WTC11 (cell line): ENCODE results near the gene FOXO1. TPM values are rescaled to one million over a fixed set of nuclear protein-coding genes. Genes with fewer than 3 reads are reported as not detected.
A peak's percentile ranks its signal among the peaks of the same experiment; 100 is the strongest.

Experiments used
- ATAC-seq: fragments of 200-7000 bp; cut with Tn5 transposase; 2 replicates; pipeline ENCODE4 v1.10.0; 2021; ENCODE audit warnings: mild to moderate bottlenecking, moderate library complexity
- CTCF ChIA-PET: fragments of 300-600 bp; sonication (Branson Sonifier 250); formaldehyde crosslinking; loops from one replicate; lab custom pipeline; 2021; ENCODE audit warnings: antibody characterized with exemption; lab: Charles Lee
- POLR2A ChIA-PET: fragments of 350-600 bp; sonication (Branson Sonifier 250); formaldehyde crosslinking; loops from one replicate; lab custom pipeline; 2021; ENCODE audit warnings: antibody characterized with exemption; lab: Charles Lee
- DNase-seq: peaks from one replicate; pipeline ENCODE4 v3.0.0; 2021; ENCODE audit warnings: low spot score
- H3K27ac Mint-ChIP-seq: 2 replicates; pipeline ENCODE4 v1.8.0; 2021; ENCODE audit warnings: mixed read lengths
- H3K27me3 Mint-ChIP-seq: 2 replicates; pipeline ENCODE4 v1.8.0; 2021; ENCODE audit warnings: low read depth, mild to moderate bottlenecking, moderate library complexity, mixed read lengths
- H3K36me3 Mint-ChIP-seq: 2 replicates; pipeline ENCODE4 v1.8.0; 2021; ENCODE audit warnings: mixed read lengths
- H3K4me1 Mint-ChIP-seq: 2 replicates; pipeline ENCODE4 v1.8.0; 2022; ENCODE audit warnings: mixed read lengths
- H3K4me3 Mint-ChIP-seq: 2 replicates; pipeline ENCODE4 v1.8.0; 2021; ENCODE audit warnings: mild to moderate bottlenecking, moderate library complexity, mixed read lengths
- H3K9me3 Mint-ChIP-seq: 2 replicates; pipeline ENCODE4 v1.8.0; 2021; ENCODE audit warnings: mixed read lengths
- ATF1 ChIP-seq: sonication (generic); formaldehyde crosslinking; IDR thresholded peaks from 2 replicates; pipeline ENCODE4 v1.8.1; 2023; ENCODE audit warnings: mild to moderate bottlenecking, moderate library complexity, missing genetic modification reagents
- CBFB ChIP-seq: sonication (generic); formaldehyde crosslinking; IDR thresholded peaks from 2 replicates; pipeline ENCODE4 v1.8.1; 2022; ENCODE audit warnings: mild to moderate bottlenecking, low read depth, missing genetic modification reagents
- CDX4 ChIP-seq: fragments of 250-450 bp; sonication (Bioruptor Pico); IDR thresholded peaks from 2 replicates; pipeline ENCODE4 v1.9.0; 2021; ENCODE audit warnings: moderate library complexity, mild to moderate bottlenecking, inconsistent platforms, borderline replicate concordance
- CREB1 ChIP-seq: sonication (generic); formaldehyde crosslinking; IDR thresholded peaks from 2 replicates; pipeline ENCODE4 v1.8.0; 2023; ENCODE audit warnings: mild to moderate bottlenecking, missing genetic modification reagents
- E2F5 ChIP-seq: sonication (generic); formaldehyde crosslinking; IDR thresholded peaks from 2 replicates; pipeline ENCODE4 v1.8.1; 2022; ENCODE audit warnings: mild to moderate bottlenecking, moderate library complexity, missing genetic modification reagents
- ERG ChIP-seq: fragments of 250-450 bp; sonication (Bioruptor Pico); IDR thresholded peaks from 2 replicates; pipeline ENCODE4 v1.8.0; 2021; ENCODE audit warnings: mild to moderate bottlenecking
- MAX ChIP-seq: sonication (generic); formaldehyde crosslinking; IDR thresholded peaks from 2 replicates; pipeline ENCODE4 v1.8.0; 2022; ENCODE audit warnings: mild to moderate bottlenecking, missing genetic modification reagents
- SOX15 ChIP-seq: fragments of 250-450 bp; sonication (Bioruptor Pico); IDR thresholded peaks from 2 replicates; pipeline ENCODE4 v1.9.0; 2021; ENCODE audit warnings: mild to moderate bottlenecking
- TEAD1 ChIP-seq: sonication (generic); formaldehyde crosslinking; IDR thresholded peaks from 2 replicates; pipeline ENCODE4 v1.8.0; 2022; ENCODE audit warnings: mild to moderate bottlenecking, missing genetic modification reagents
- TEAD4 ChIP-seq: sonication (generic); formaldehyde crosslinking; IDR thresholded peaks from 2 replicates; pipeline ENCODE4 v1.8.0; 2022; ENCODE audit warnings: mild to moderate bottlenecking, missing genetic modification reagents
- TP53 ChIP-seq: sonication (generic); formaldehyde crosslinking; IDR thresholded peaks from 2 replicates; pipeline ENCODE4 v1.8.1; 2023; ENCODE audit warnings: mild to moderate bottlenecking, missing genetic modification reagents
- ZNF138 ChIP-seq: sonication (generic); formaldehyde crosslinking; conservative IDR thresholded peaks from 2 replicates; pipeline ENCODE4 v1.8.1; 2022; ENCODE audit warnings: mild to moderate bottlenecking, moderate library complexity, missing genetic modification reagents
- ZNF396 ChIP-seq: fragments of 250-450 bp; sonication (Bioruptor Pico); IDR thresholded peaks from 2 replicates; pipeline ENCODE4 v1.8.0; 2021; ENCODE audit warnings: mild to moderate bottlenecking, moderate library complexity, borderline replicate concordance
- total RNA-seq: library from RNA; stranded (reverse); gene quantifications from 3 replicates; pipeline ENCODE4 v1.2.3, GENCODE V29; 2021
- TF ChIP-seq, protein P1 (sequence below): fragments of 200-600 bp; IDR thresholded peaks from 2 replicates; pipeline ENCODE4 v1.8.0; 2022; ENCODE audit warnings: antibody characterized with exemption
- TF ChIP-seq, protein P2 (sequence below): fragments of 250-450 bp; sonication (Bioruptor Pico); IDR thresholded peaks from 2 replicates; pipeline ENCODE4 v1.9.0; 2021; ENCODE audit warnings: mild to moderate bottlenecking
- TF ChIP-seq, protein P3 (sequence below): sonication (generic); formaldehyde crosslinking; IDR thresholded peaks from 2 replicates; pipeline ENCODE4 v1.8.1; 2023; ENCODE audit warnings: mild to moderate bottlenecking, missing genetic modification reagents, moderate library complexity

The FOXO1 gene
- total RNA-seq, 1 experiment from 2014 or later: 37.9 TPM

DNA sequence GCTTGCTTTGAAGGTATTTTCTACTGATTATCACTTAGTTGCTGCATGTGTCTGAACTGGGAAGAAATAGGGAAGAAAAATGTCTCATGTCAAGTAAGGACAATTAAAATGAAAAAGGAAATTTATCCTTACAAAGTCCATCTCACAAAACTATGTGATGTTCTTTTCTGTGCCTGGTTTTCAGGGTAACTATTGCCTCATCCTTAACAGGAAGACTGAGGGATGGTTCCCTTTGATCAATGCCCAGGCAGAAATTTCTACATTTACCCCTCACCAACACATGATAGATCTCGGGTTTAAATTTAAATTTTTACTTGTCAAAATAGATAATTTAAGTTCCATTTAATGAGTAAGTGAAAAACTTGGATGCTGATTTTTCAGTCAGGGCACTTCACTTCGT, 3.9 kb upstream of the FOXO1 start (continued):
- TF ChIP-seq TP53: no peak
- no peak for TF ChIP-seq CREB1 (CRISPR knock-in tag)
- TF ChIP-seq, protein P1, sequence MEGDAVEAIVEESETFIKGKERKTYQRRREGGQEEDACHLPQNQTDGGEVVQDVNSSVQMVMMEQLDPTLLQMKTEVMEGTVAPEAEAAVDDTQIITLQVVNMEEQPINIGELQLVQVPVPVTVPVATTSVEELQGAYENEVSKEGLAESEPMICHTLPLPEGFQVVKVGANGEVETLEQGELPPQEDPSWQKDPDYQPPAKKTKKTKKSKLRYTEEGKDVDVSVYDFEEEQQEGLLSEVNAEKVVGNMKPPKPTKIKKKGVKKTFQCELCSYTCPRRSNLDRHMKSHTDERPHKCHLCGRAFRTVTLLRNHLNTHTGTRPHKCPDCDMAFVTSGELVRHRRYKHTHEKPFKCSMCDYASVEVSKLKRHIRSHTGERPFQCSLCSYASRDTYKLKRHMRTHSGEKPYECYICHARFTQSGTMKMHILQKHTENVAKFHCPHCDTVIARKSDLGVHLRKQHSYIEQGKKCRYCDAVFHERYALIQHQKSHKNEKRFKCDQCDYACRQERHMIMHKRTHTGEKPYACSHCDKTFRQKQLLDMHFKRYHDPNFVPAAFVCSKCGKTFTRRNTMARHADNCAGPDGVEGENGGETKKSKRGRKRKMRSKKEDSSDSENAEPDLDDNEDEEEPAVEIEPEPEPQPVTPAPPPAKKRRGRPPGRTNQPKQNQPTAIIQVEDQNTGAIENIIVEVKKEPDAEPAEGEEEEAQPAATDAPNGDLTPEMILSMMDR: no peak
- TF ChIP-seq, all 79 proteins: peak for 0

GRCh38 chr13:40668335-40668734, 1.9 kb upstream of the FOXO1 start:
- TF ChIP-seq SOX15 (CRISPR knock-in tag): no peak
- no peak for TF ChIP-seq ATF1 (CRISPR knock-in tag)
- TF ChIP-seq, protein P2, sequence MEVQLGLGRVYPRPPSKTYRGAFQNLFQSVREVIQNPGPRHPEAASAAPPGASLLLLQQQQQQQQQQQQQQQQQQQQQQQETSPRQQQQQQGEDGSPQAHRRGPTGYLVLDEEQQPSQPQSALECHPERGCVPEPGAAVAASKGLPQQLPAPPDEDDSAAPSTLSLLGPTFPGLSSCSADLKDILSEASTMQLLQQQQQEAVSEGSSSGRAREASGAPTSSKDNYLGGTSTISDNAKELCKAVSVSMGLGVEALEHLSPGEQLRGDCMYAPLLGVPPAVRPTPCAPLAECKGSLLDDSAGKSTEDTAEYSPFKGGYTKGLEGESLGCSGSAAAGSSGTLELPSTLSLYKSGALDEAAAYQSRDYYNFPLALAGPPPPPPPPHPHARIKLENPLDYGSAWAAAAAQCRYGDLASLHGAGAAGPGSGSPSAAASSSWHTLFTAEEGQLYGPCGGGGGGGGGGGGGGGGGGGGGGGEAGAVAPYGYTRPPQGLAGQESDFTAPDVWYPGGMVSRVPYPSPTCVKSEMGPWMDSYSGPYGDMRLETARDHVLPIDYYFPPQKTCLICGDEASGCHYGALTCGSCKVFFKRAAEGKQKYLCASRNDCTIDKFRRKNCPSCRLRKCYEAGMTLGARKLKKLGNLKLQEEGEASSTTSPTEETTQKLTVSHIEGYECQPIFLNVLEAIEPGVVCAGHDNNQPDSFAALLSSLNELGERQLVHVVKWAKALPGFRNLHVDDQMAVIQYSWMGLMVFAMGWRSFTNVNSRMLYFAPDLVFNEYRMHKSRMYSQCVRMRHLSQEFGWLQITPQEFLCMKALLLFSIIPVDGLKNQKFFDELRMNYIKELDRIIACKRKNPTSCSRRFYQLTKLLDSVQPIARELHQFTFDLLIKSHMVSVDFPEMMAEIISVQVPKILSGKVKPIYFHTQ (CRISPR knock-in tag): no peak
- TF ChIP-seq, protein P1: peak; percentile 49; the same call in 1 of the 2 replicates
- no peak for TF ChIP-seq TP53
- no peak for TF ChIP-seq ZNF138 (CRISPR knock-in tag)
- DNase-seq: peak; percentile 51

DNA sequence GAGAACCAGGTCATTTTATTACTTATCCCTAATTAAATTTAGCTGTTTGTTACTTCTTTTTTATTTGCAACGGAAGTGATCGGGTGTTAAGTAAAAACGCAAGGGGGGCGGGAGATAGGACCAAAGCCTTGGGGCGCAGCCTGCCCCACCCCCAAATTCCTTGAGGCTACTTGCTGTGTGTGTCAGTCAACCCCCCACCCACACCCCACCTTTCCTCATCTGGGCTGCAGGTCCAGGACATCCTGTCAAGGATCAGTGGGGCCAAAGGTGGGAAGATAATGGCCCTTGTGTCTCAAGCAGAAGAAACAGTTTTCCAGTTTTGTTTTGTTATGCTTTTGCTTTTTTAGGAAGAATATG, 1.2 kb upstream of the FOXO1 start:
- H3K36me3 Mint-ChIP-seq: no peaks in the 10 kb centered on the region
- H3K4me3 Mint-ChIP-seq: peak overlapping the region; percentile 89
- DNase-seq (peak; percentile 45), ATAC-seq (no peak)
- H3K27ac Mint-ChIP-seq: no peak overlapping the region
- CTCF ChIA-PET: interaction anchor here (1.2 to 2.7 kb wide), 5 partner anchors 9 to 110 kb away, joined by 8 to 62 read pairs (median 10); no protein-coding TSS in a partner anchor
- H3K4me1 Mint-ChIP-seq: peaks cover 62% of the 10 kb centered on the region
- peaks cover 4% of the 10 kb centered on the region; the same call in 1 of the 2 replicates for H3K27me3 Mint-ChIP-seq
- POLR2A ChIA-PET: no interaction called here
- TF ChIP-seq, protein P3, sequence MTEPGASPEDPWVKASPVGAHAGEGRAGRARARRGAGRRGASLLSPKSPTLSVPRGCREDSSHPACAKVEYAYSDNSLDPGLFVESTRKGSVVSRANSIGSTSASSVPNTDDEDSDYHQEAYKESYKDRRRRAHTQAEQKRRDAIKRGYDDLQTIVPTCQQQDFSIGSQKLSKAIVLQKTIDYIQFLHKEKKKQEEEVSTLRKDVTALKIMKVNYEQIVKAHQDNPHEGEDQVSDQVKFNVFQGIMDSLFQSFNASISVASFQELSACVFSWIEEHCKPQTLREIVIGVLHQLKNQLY: no peak
- TF ChIP-seq CBFB (no peak), E2F5 (CRISPR knock-in tag) (no peak), MAX (CRISPR knock-in tag) (no peak), CDX4 (CRISPR knock-in tag) (no peak), ERG (CRISPR knock-in tag) (no peak), TEAD1 (CRISPR knock-in tag) (no peak), ZNF396 (CRISPR knock-in tag) (no peak), TEAD4 (CRISPR knock-in tag) (no peak)
- no peaks in the 10 kb centered on the region for H3K9me3 Mint-ChIP-seq

More at GRCh38 chr13:40668335-40668734, 1.9 kb upstream of the FOXO1 start:
- Mint-ChIP-seq H3K4me1 (peaks cover 62% of the 10 kb centered on the region), H3K9me3 (no peaks in the 10 kb centered on the region), H3K4me3 (peak overlapping the region; percentile 89), H3K36me3 (no peaks in the 10 kb centered on the region), H3K27me3 (peaks cover 4% of the 10 kb centered on the region; the same call in 1 of the 2 replicates), H3K27ac (no peak overlapping the region)
- peak; percentile 23 for ATAC-seq
- ChIA-PET POLR2A (interaction anchor here (0.5 kb wide), 1 partner anchor 424 kb away, joined by 5 read pairs; no protein-coding TSS in a partner anchor), CTCF (interaction anchor here (0.6 to 2.7 kb wide), 25 partner anchors 9 to 594 kb away, joined by 3 to 62 read pairs (median 4); no protein-coding TSS in a partner anchor)
